Astrocyte (in vitro differentiated cells and primary cell): ENCODE measurements around the gene MSRB3. TPM values are rescaled to one million over a fixed set of nuclear protein-coding genes. Genes with fewer than 3 reads are reported as not detected.

ENCODE experiments used
- DNase-seq: peaks from one replicate; pipeline ENCODE4 v3.0.0-alpha.2; 2010; ENCODE audit warnings: low read depth
- FAIRE-seq: peaks from 2 replicates; lab custom pipeline; 2011; peaks lifted over from hg19 to GRCh38; lab: Jason Lieb, UNC
- H2AFZ ChIP-seq: 2 replicates; pipeline ENCODE4 v1.6.0; 2012; ENCODE audit warnings: low read depth, low read length, inconsistent platforms
- H3K27ac ChIP-seq: 2 replicates; pipeline ENCODE4 v1.5.1; 2011; ENCODE audit warnings: low read depth, low read length, inconsistent platforms
- H3K27me3 ChIP-seq: 2 replicates; pipeline ENCODE4 v1.6.0; 2011; ENCODE audit warnings: low read length, inconsistent platforms; ENCODE audit not compliant: insufficient read depth
- H3K36me3 ChIP-seq: 2 replicates; pipeline ENCODE4 v1.5.1; 2011; ENCODE audit warnings: low read length, inconsistent platforms; ENCODE audit not compliant: insufficient read depth
- H3K4me1 ChIP-seq: 2 replicates; pipeline ENCODE4 v1.5.1; 2011; ENCODE audit warnings: low read length, inconsistent platforms; ENCODE audit not compliant: insufficient read depth
- H3K4me2 ChIP-seq: 2 replicates; pipeline ENCODE4 v1.6.0; 2012; ENCODE audit warnings: low read length, inconsistent platforms
- H3K4me3 ChIP-seq: 2 replicates; pipeline ENCODE4 v1.5.1; 2011; ENCODE audit warnings: low read depth, mild to moderate bottlenecking, low read length, inconsistent platforms; ENCODE audit not compliant: insufficient read depth
- H3K79me2 ChIP-seq: 2 replicates; pipeline ENCODE4 v1.6.0; 2012; ENCODE audit warnings: mild to moderate bottlenecking, low read length, inconsistent platforms; ENCODE audit not compliant: insufficient read depth
- H3K9ac ChIP-seq: 2 replicates; pipeline ENCODE4 v1.6.0; 2012; ENCODE audit warnings: mild to moderate bottlenecking, low read length, inconsistent platforms
- H3K9me3 ChIP-seq: 2 replicates; pipeline ENCODE4 v1.5.1; 2012; ENCODE audit warnings: low read depth, mild to moderate bottlenecking, low read length, inconsistent platforms; ENCODE audit not compliant: insufficient read depth
- H4K20me1 ChIP-seq: 2 replicates; pipeline ENCODE4 v1.6.0; 2012; ENCODE audit warnings: low read length, inconsistent platforms; ENCODE audit not compliant: insufficient read depth
- H3K27ac Mint-ChIP-seq: one replicate; pipeline ENCODE4 v1.8.0; 2021; ENCODE audit warnings: mild to moderate bottlenecking, mixed read lengths; ENCODE audit not compliant: unreplicated experiment
- H3K27me3 Mint-ChIP-seq: one replicate; pipeline ENCODE4 v1.8.0; 2021; ENCODE audit warnings: low read depth, mixed read lengths; ENCODE audit not compliant: unreplicated experiment
- H3K36me3 Mint-ChIP-seq: one replicate; pipeline ENCODE4 v1.8.0; 2021; ENCODE audit warnings: low read depth, mixed read lengths; ENCODE audit not compliant: unreplicated experiment
- H3K4me1 Mint-ChIP-seq: one replicate; pipeline ENCODE4 v1.8.0; 2021; ENCODE audit warnings: low read depth, mixed read lengths; ENCODE audit not compliant: unreplicated experiment
- H3K4me3 Mint-ChIP-seq: one replicate; pipeline ENCODE4 v1.8.0; 2021; ENCODE audit warnings: mild to moderate bottlenecking, moderate library complexity, mixed read lengths; ENCODE audit not compliant: unreplicated experiment
- H3K9me3 Mint-ChIP-seq: one replicate; pipeline ENCODE4 v1.8.0; 2021; ENCODE audit warnings: mild to moderate bottlenecking, mixed read lengths; ENCODE audit not compliant: unreplicated experiment
- CTCF ChIP-seq: IDR thresholded peaks from 2 replicates; pipeline ENCODE4 v1.5.1; 2011; ENCODE audit warnings: low read depth, mild to moderate bottlenecking, inconsistent platforms, low read length, moderate library complexity; ENCODE audit not compliant: insufficient read depth
- EZH2 ChIP-seq: IDR thresholded peaks from 2 replicates; pipeline ENCODE4 v1.6.1; 2012; ENCODE audit warnings: mild to moderate bottlenecking, low read length, inconsistent platforms; ENCODE audit not compliant: insufficient read depth
- total RNA-seq: library from RNA; stranded (reverse); gene quantifications from 2 replicates; pipeline ENCODE4 v1.2.1, GENCODE V29; 2021

Gene MSRB3
- total RNA-seq, 1 donor from 2014 or later: 73.0 TPM

- Histone ChIP-seq H3K36me3 (no peaks in the 10 kb centered on the region), H3K9me3 (no peaks in the 10 kb centered on the region), H3K4me2 (peak overlapping the region; percentile 46), H3K4me1 (peaks cover 24% of the 10 kb centered on the region), H3K9ac (peak overlapping the region; percentile 54), H2AFZ (peak overlapping the region; percentile 26), H3K4me3 (no peak overlapping the region), H3K79me2 (peaks cover 49% of the 10 kb centered on the region), H4K20me1 (peaks cover 15% of the 10 kb centered on the region), H3K27ac (peak overlapping the region; percentile 72), H3K27me3 (no peaks in the 10 kb centered on the region)
- no peak overlapping the region for H3K4me3 Mint-ChIP-seq
- TF ChIP-seq CTCF (no peak), EZH2 (no peak)
- H3K4me1 Mint-ChIP-seq: peaks cover 36% of the 10 kb centered on the region
- H3K27ac Mint-ChIP-seq: peak overlapping the region; percentile 15
- FAIRE-seq (no peak), DNase-seq (no peak)
- peaks cover 4% of the 10 kb centered on the region for H3K36me3 Mint-ChIP-seq
- H3K9me3 Mint-ChIP-seq: no peaks in the 10 kb centered on the region
- no peaks in the 10 kb centered on the region for H3K27me3 Mint-ChIP-seq
These were observed 28.7 kb downstream of the MSRB3 start for GRCh38 chr12:65307169-65307501.

GRCh38 chr12:65308006-65308405 is 29.5 kb downstream of the MSRB3 start:
- Histone ChIP-seq H3K4me1 (peaks cover 24% of the 10 kb centered on the region), H3K4me2 (no peak overlapping the region), H3K79me2 (peaks cover 44% of the 10 kb centered on the region), H3K9ac (peak overlapping the region; percentile 17), H3K36me3 (no peaks in the 10 kb centered on the region), H4K20me1 (peaks cover 15% of the 10 kb centered on the region), H3K9me3 (no peaks in the 10 kb centered on the region), H3K27ac (no peak overlapping the region), H3K4me3 (no peak overlapping the region), H2AFZ (no peak overlapping the region), H3K27me3 (no peaks in the 10 kb centered on the region)
- peaks cover 33% of the 10 kb centered on the region for H3K4me1 Mint-ChIP-seq
- FAIRE-seq: peak; percentile 17
- no peak for TF ChIP-seq EZH2
- TF ChIP-seq CTCF: no peak
- H3K27me3 Mint-ChIP-seq: no peaks in the 10 kb centered on the region
- no peak for DNase-seq
- H3K27ac Mint-ChIP-seq: no peak overlapping the region
- H3K36me3 Mint-ChIP-seq: peaks cover 4% of the 10 kb centered on the region
- no peak overlapping the region for H3K4me3 Mint-ChIP-seq
- no peaks in the 10 kb centered on the region for H3K9me3 Mint-ChIP-seq

- no peaks in the 10 kb centered on the region for H3K27me3 ChIP-seq
- peak; percentile 20 for DNase-seq
- peaks cover 14% of the 10 kb centered on the region for H4K20me1 ChIP-seq
- no peaks in the 10 kb centered on the region for H3K36me3 ChIP-seq
- FAIRE-seq: peak; percentile 20
- no peak overlapping the region for H3K4me3 ChIP-seq
- Mint-ChIP-seq H3K36me3 (peaks cover 4% of the 10 kb centered on the region), H3K4me1 (peaks cover 28% of the 10 kb centered on the region), H3K27me3 (no peaks in the 10 kb centered on the region), H3K4me3 (no peak overlapping the region), H3K9me3 (no peaks in the 10 kb centered on the region), H3K27ac (no peak overlapping the region)
- no peak overlapping the region for H3K4me2 ChIP-seq
- TF ChIP-seq CTCF (no peak), EZH2 (no peak)
- H3K9ac ChIP-seq: peak overlapping the region; percentile 17
- H2AFZ ChIP-seq: no peak overlapping the region
- peaks cover 24% of the 10 kb centered on the region for H3K4me1 ChIP-seq
- H3K79me2 ChIP-seq: peaks cover 42% of the 10 kb centered on the region
- no peaks in the 10 kb centered on the region for H3K9me3 ChIP-seq
- no peak overlapping the region for H3K27ac ChIP-seq
These were observed 30.2 kb downstream of the MSRB3 start for GRCh38 chr12:65308601-65309071.
